MM.1S (cell line): ENCODE data around the gene CD44.

Experiments used
- DNase-seq: peaks from one replicate; pipeline ENCODE4 v3.0.0-alpha.2; 2015
- H2AFZ ChIP-seq: fragments of 300-600 bp; sonication (generic); 2 replicates; pipeline ENCODE4 v1.6.0; 2016; ENCODE audit warnings: antibody characterized with exemption, low read length
- H3F3A ChIP-seq: fragments of 300-600 bp; sonication (generic); 2 replicates; pipeline ENCODE4 v1.6.1; 2016; ENCODE audit warnings: mild to moderate bottlenecking, antibody characterized with exemption, low read length, moderate library complexity, mixed read lengths; ENCODE audit not compliant: insufficient read depth
- H3K27ac ChIP-seq: fragments of 300-600 bp; sonication (generic); 2 replicates; pipeline ENCODE4 v1.5.1; 2016; ENCODE audit warnings: mild to moderate bottlenecking, low read length
- H3K27me3 ChIP-seq: fragments of 300-600 bp; sonication (generic); replicated peaks from 2 replicates; pipeline ENCODE4 v1.6.0; 2016; ENCODE audit warnings: low read length; ENCODE audit not compliant: insufficient read depth
- H3K36me3 ChIP-seq: fragments of 300-600 bp; sonication (generic); replicated peaks from 2 replicates; pipeline ENCODE4 v1.6.1; 2016; ENCODE audit warnings: mild to moderate bottlenecking, low read length, mixed read lengths; ENCODE audit not compliant: insufficient read depth
- H3K4me1 ChIP-seq: fragments of 300-600 bp; sonication (generic); 2 replicates; pipeline ENCODE4 v1.6.1; 2016; ENCODE audit warnings: low read length, mixed read lengths
- H3K4me2 ChIP-seq: fragments of 300-600 bp; sonication (generic); 2 replicates; pipeline ENCODE4 v1.6.0; 2016; ENCODE audit warnings: low read depth, low read length
- H3K4me3 ChIP-seq: fragments of 300-600 bp; sonication (generic); 2 replicates; pipeline ENCODE4 v1.5.1; 2016; ENCODE audit warnings: low read length, mixed read lengths
- H3K79me2 ChIP-seq: fragments of 300-600 bp; sonication (generic); 2 replicates; pipeline ENCODE4 v1.6.1; 2016; ENCODE audit warnings: mixed run types, low read length, mixed read lengths
- H3K9ac ChIP-seq: fragments of 300-600 bp; sonication (generic); 2 replicates; pipeline ENCODE4 v1.6.1; 2016; ENCODE audit warnings: low read length, mixed read lengths
- H3K9me2 ChIP-seq: fragments of 300-600 bp; sonication (generic); replicated peaks from 2 replicates; pipeline ENCODE4 v1.6.1; 2016; ENCODE audit warnings: mild to moderate bottlenecking, low read length, mixed read lengths; ENCODE audit not compliant: insufficient read depth
- H3K9me3 ChIP-seq: fragments of 300-600 bp; sonication (generic); replicated peaks from 2 replicates; pipeline ENCODE4 v1.6.1; 2016; ENCODE audit warnings: mild to moderate bottlenecking, low read length, mixed read lengths; ENCODE audit not compliant: insufficient read depth
- H4K20me1 ChIP-seq: fragments of 300-600 bp; sonication (generic); 2 replicates; pipeline ENCODE4 v1.6.1; 2016; ENCODE audit warnings: mild to moderate bottlenecking, low read length, moderate library complexity, mixed read lengths; ENCODE audit not compliant: insufficient read depth
- EZH2 ChIP-seq: fragments of 300-600 bp; sonication (generic); optimal IDR thresholded peaks from 2 replicates; pipeline ENCODE3; 2017; ENCODE audit warnings: low read depth, mild to moderate bottlenecking, antibody characterized with exemption, low read length, mixed read lengths
- EZH2phosphoT487 ChIP-seq: fragments of 300-600 bp; sonication (generic); IDR thresholded peaks from 2 replicates; pipeline ENCODE4 v1.6.1; 2018; ENCODE audit warnings: antibody characterized with exemption, low read length
- TF ChIP-seq, protein P1 (sequence below): fragments of 300-600 bp; sonication (generic); IDR thresholded peaks from 2 replicates; pipeline ENCODE4 v1.5.1; 2016; ENCODE audit warnings: antibody characterized with exemption, low read length, mixed read lengths

The CD44 gene

DNA sequence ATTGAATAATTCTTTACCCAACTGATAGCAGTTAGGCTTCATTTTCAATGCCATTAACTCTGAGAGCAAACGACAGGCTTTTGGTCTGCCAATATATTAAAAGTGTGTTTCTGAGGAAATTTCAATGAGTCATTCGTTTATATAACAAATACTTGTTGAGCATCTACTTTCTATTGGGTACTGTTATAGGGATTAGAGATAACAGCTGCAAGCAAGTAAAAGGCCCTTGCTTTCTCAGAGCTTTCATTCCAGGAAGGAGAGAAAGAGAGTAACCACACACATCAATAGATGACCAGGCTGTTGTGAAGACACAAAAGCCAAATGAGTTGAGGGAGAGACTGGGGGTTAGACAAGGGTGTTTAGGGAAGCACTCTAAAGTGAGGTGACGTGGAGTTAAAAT, 35.7 kb downstream of the CD44 start:
- Histone ChIP-seq H2AFZ (no peak overlapping the region), H3K27ac (peak overlapping the region; percentile 83; the same call in 1 of the 2 replicates), H3K9ac (no peak overlapping the region), H3F3A (peaks cover 47% of the 10 kb centered on the region), H3K27me3 (no peaks in the 10 kb centered on the region), H4K20me1 (no peaks in the 10 kb centered on the region), H3K79me2 (peaks cover 95% of the 10 kb centered on the region), H3K9me3 (no peaks in the 10 kb centered on the region), H3K9me2 (no peaks in the 10 kb centered on the region), H3K4me2 (peak overlapping the region; percentile 48), H3K4me3 (no peak overlapping the region), H3K36me3 (peaks cover 17% of the 10 kb centered on the region), H3K4me1 (peaks cover 73% of the 10 kb centered on the region)
- DNase-seq: no peak
- no peak for TF ChIP-seq EZH2
- TF ChIP-seq, protein P1, sequence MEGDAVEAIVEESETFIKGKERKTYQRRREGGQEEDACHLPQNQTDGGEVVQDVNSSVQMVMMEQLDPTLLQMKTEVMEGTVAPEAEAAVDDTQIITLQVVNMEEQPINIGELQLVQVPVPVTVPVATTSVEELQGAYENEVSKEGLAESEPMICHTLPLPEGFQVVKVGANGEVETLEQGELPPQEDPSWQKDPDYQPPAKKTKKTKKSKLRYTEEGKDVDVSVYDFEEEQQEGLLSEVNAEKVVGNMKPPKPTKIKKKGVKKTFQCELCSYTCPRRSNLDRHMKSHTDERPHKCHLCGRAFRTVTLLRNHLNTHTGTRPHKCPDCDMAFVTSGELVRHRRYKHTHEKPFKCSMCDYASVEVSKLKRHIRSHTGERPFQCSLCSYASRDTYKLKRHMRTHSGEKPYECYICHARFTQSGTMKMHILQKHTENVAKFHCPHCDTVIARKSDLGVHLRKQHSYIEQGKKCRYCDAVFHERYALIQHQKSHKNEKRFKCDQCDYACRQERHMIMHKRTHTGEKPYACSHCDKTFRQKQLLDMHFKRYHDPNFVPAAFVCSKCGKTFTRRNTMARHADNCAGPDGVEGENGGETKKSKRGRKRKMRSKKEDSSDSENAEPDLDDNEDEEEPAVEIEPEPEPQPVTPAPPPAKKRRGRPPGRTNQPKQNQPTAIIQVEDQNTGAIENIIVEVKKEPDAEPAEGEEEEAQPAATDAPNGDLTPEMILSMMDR: no peak
- no peak for TF ChIP-seq EZH2phosphoT487

DNA sequence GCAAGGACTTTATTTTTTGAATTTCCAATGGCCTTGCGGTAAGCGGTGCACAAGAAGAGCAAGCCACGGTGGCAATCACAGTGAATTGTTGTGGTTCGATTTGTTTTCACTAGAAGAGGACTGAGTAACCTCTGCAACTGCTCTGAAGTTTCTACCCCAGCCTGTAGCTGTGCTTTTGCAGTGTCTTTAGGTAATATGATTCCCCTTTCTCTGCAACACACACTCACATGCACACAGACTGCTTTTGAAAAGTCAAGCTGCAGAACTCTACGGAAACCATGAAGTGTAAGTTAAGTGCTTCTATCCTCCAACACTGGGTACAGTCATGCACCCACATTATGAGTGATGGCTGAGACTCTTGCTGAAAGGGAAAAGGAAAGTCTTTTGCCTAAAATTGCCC, 38.4 kb downstream of the CD44 start:
- Histone ChIP-seq H3F3A (peaks cover 54% of the 10 kb centered on the region), H3K4me2 (no peak overlapping the region), H3K9me2 (no peaks in the 10 kb centered on the region), H3K27ac (no peak overlapping the region), H3K79me2 (peaks cover 86% of the 10 kb centered on the region), H3K36me3 (peaks cover 26% of the 10 kb centered on the region), H3K4me1 (peaks cover 64% of the 10 kb centered on the region), H4K20me1 (no peaks in the 10 kb centered on the region), H3K9ac (no peak overlapping the region), H3K9me3 (no peaks in the 10 kb centered on the region), H2AFZ (no peak overlapping the region), H3K4me3 (no peak overlapping the region), H3K27me3 (no peaks in the 10 kb centered on the region)
- no peak for DNase-seq
- no peak for TF ChIP-seq EZH2

DNA sequence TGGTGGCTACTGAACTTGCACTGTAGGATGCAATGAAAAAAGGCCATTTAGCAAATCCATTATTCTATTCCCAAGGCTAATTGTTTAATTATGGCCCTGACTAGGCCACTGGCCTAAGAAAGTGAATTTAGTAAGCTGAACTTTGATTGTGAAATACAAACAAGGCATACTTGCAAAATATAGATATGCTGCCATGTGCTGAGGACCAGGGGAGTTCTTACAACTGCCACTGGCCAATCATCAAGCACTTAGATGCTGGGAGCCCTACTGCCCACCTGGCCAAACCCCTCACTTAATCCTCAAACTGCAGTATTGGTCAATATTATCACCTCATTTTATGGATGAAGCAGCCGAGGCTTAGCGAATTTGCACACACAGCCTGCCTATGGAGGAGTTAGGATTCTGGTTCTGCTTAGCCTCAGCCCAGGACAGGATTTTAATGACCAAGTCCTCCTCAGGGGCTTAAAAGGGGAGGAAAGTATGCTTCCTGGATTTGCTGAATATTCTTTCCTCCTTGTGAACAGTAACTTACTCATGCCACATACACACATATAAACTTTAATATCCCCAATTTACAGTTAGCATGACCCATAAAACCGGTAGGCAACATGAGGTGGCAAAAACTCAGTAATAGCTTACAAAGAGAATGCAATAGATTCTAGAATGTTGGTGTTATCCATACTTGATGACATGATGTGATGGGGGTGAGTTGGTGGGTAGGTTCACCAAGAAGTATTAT, 39.3 kb downstream of the CD44 start:
- no peak for DNase-seq
- Histone ChIP-seq H3K36me3 (peaks cover 26% of the 10 kb centered on the region), H4K20me1 (no peaks in the 10 kb centered on the region), H3K27me3 (no peaks in the 10 kb centered on the region), H3K4me3 (no peak overlapping the region), H3F3A (peaks cover 45% of the 10 kb centered on the region), H3K9me3 (no peaks in the 10 kb centered on the region), H3K79me2 (peaks cover 87% of the 10 kb centered on the region), H3K27ac (no peak overlapping the region), H3K9me2 (no peaks in the 10 kb centered on the region), H3K4me1 (peaks cover 65% of the 10 kb centered on the region), H3K9ac (no peak overlapping the region), H2AFZ (no peak overlapping the region), H3K4me2 (no peak overlapping the region)
- TF ChIP-seq EZH2phosphoT487 (no peak), EZH2 (no peak)
- TF ChIP-seq, protein P1: no peak

DNA sequence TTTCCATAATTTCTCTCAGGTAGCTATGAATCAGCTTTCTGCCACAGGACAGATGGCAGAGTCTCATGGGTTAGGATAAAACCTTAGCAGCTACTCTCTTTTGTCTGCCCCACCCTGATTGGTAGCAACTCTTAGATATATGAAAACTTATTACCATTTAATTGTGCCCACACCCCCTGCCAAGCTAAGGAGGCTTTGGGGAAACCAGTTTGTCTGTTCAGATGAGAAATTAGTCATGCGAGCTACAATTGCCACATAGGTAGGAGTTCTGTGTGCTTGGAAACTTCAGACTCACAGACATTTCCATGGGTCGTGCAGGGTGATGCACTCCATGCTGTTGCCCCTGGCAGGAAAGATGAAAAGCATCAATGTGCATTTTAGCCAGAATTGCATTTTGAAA, 39.9 kb downstream of the CD44 start:
- no peaks in the 10 kb centered on the region for H3K9me2 ChIP-seq
- H4K20me1 ChIP-seq: no peaks in the 10 kb centered on the region
- no peak for TF ChIP-seq EZH2
- no peak for TF ChIP-seq EZH2phosphoT487
- TF ChIP-seq, protein P1: no peak
- DNase-seq: no peak
- H3K4me2 ChIP-seq: no peak overlapping the region
- H3K27ac ChIP-seq: no peak overlapping the region
- H3K79me2 ChIP-seq: peaks cover 87% of the 10 kb centered on the region
- no peaks in the 10 kb centered on the region for H3K27me3 ChIP-seq
- no peaks in the 10 kb centered on the region for H3K9me3 ChIP-seq
- no peak overlapping the region for H3K9ac ChIP-seq
- H2AFZ ChIP-seq: no peak overlapping the region
- H3K4me3 ChIP-seq: no peak overlapping the region
- peaks cover 26% of the 10 kb centered on the region for H3K36me3 ChIP-seq
- peaks cover 39% of the 10 kb centered on the region for H3F3A ChIP-seq
- peaks cover 65% of the 10 kb centered on the region for H3K4me1 ChIP-seq
